Sigmoid colon (tissue), 4 donors: ENCODE data around the gene FAM13A.

Experiments
- EP300 ChIP-seq, 4 donors: sonication (generic); formaldehyde crosslinking; IDR thresholded peaks; one replicate each; pipeline ENCODE4 v1.6.1; 2017; ENCODE audit warnings: antibody characterized with exemption in 4 of 4
- POLR2AphosphoS5 ChIP-seq, 4 donors: sonication (generic); formaldehyde crosslinking; IDR thresholded peaks; one replicate each; pipeline ENCODE4 v1.6.1; 2017; ENCODE audit warnings: antibody characterized with exemption in 4 of 4

DNA sequence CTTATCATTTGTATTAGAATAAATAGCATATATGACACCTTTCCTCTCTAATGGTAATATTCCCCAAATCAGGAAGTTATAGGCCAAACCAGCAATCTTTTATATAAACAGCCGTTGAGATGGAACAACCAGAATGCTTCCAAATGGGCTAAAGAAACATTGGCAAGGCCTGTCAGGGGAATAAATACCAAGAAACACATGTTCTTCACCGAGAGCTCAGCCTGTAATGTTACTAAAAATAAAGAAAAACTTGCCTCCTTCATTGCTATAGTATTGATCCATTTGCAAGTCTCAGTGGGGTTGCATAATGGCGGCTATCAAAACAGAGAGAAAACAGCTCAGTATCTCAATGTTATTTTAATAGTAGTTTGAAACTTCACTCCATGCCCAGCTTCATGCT is 104.9 kb downstream of the FAM13A start:
- no peak for TF ChIP-seq EP300 (IDR thresholded peaks at IDR 0.05)
- no peak for TF ChIP-seq POLR2AphosphoS5 (IDR thresholded peaks at IDR 0.05)
